Neuronal stem cell (in vitro differentiated cells): ENCODE results near the gene SINHCAF.

ENCODE experiments used
- DNase-seq: peaks from one replicate; pipeline ENCODE4 v3.0.0-alpha.2; 2013; ENCODE audit warnings: low spot score
- H2AFZ ChIP-seq: one replicate; pipeline ENCODE4 v1.6.1; 2013; ENCODE audit warnings: mild to moderate bottlenecking, low read length, inconsistent platforms
- H2AK5ac ChIP-seq: 2 replicates; pipeline ENCODE4 v1.6.1; 2013; ENCODE audit warnings: low read depth, mild to moderate bottlenecking, inconsistent platforms, low read length, moderate library complexity, mixed read lengths
- H2BK120ac ChIP-seq: 2 replicates; pipeline ENCODE4 v1.6.1; 2013; ENCODE audit warnings: low read depth, mild to moderate bottlenecking, inconsistent platforms, low read length, moderate library complexity, mixed read lengths
- H2BK12ac ChIP-seq: one replicate; pipeline ENCODE4 v1.6.1; 2013; ENCODE audit warnings: low read length, inconsistent platforms
- H2BK15ac ChIP-seq: 2 replicates; pipeline ENCODE4 v1.6.1; 2013; ENCODE audit warnings: mild to moderate bottlenecking, low read length, inconsistent platforms, mixed read lengths
- H2BK5ac ChIP-seq: one replicate; pipeline ENCODE4 v1.6.1; 2013; ENCODE audit warnings: inconsistent platforms, mild to moderate bottlenecking, low read length, moderate library complexity
- H3K14ac ChIP-seq: one replicate; pipeline ENCODE4 v1.6.1; 2013; ENCODE audit warnings: low read length, inconsistent platforms
- H3K18ac ChIP-seq: 2 replicates; pipeline ENCODE4 v1.6.1; 2013; ENCODE audit warnings: low read length, inconsistent platforms
- H3K23ac ChIP-seq: 2 replicates; pipeline ENCODE4 v1.6.1; 2013; ENCODE audit warnings: low read depth, mild to moderate bottlenecking, mixed read lengths, low read length, inconsistent platforms; ENCODE audit not compliant: poor library complexity
- H3K27ac ChIP-seq: replicated peaks from 3 replicates; pipeline ENCODE4 v1.5.1; 2013; ENCODE audit warnings: low read length, inconsistent platforms
- H3K27me3 ChIP-seq, 3 experiments: 2 replicates each; pipeline ENCODE4 v1.6.1; 2013; ENCODE audit warnings: low read length in 3 of 3, mild to moderate bottlenecking in 2 of 3, inconsistent platforms in 1 of 3, low read depth in 1 of 3, mixed read lengths in 1 of 3, moderate library complexity in 1 of 3; ENCODE audit not compliant: control insufficient read depth in 3 of 3, insufficient read depth in 3 of 3
- H3K36me3 ChIP-seq, 2 donors: replicated peaks in 1 of 2; 2 replicates each; pipeline ENCODE4 v1.6.1; 2013; ENCODE audit warnings: low read length in 2 of 2; ENCODE audit not compliant: control insufficient read depth in 2 of 2, insufficient read depth in 2 of 2
- H3K4ac ChIP-seq: 2 replicates; pipeline ENCODE4 v1.6.1; 2013; ENCODE audit warnings: inconsistent platforms, mild to moderate bottlenecking, low read length, moderate library complexity
- H3K4me1 ChIP-seq, 2 donors: 1 replicate in 1 of 2; 2 replicates in 1 of 2; pipeline ENCODE4 v1.6.1; 2013; ENCODE audit warnings: low read length in 2 of 2, low read depth in 1 of 2; ENCODE audit not compliant: control insufficient read depth in 2 of 2, insufficient read depth in 1 of 2
- H3K4me2 ChIP-seq: one replicate; pipeline ENCODE4 v1.6.1; 2013; ENCODE audit warnings: mild to moderate bottlenecking, low read length, inconsistent platforms; ENCODE audit not compliant: insufficient read depth, poor library complexity, severe bottlenecking
- H3K4me3 ChIP-seq, 2 donors: 2 replicates each; pipeline ENCODE4 v1.5.1; 2013; ENCODE audit warnings: low read length in 2 of 2, mild to moderate bottlenecking in 2 of 2, inconsistent platforms in 1 of 2, moderate library complexity in 1 of 2
- H3K79me1 ChIP-seq: one replicate; pipeline ENCODE4 v1.6.1; 2013; ENCODE audit warnings: low read depth, mild to moderate bottlenecking, inconsistent platforms, low read length, moderate library complexity
- H3K9ac ChIP-seq: one replicate; pipeline ENCODE4 v1.6.1; 2013; ENCODE audit warnings: mild to moderate bottlenecking, low read depth, low read length, inconsistent platforms; ENCODE audit not compliant: poor library complexity
- H3K9me3 ChIP-seq, 2 donors: replicated peaks in 1 of 2; 2 replicates each; pipeline versions ENCODE3 to v1.6.1; 2013; ENCODE audit warnings: low read length in 2 of 2, mild to moderate bottlenecking in 2 of 2, inconsistent platforms in 1 of 2, low read depth in 1 of 2, mixed read lengths in 1 of 2, moderate library complexity in 1 of 2; ENCODE audit not compliant: control insufficient read depth in 2 of 2, insufficient read depth in 1 of 2
- H4K8ac ChIP-seq: one replicate; pipeline ENCODE4 v1.6.1; 2013; ENCODE audit warnings: low read depth, mild to moderate bottlenecking, inconsistent platforms, low read length, moderate library complexity
- H4K91ac ChIP-seq: one replicate; pipeline ENCODE4 v1.6.1; 2013; ENCODE audit warnings: low read length, low read depth, mild to moderate bottlenecking, inconsistent platforms; ENCODE audit not compliant: poor library complexity
- WGBS, 2 donors: extraction: QIAGEN DNeasy Blood & Tissue Kit; methylation state at CpG; one replicate each; pipeline ENCODE4 v1.1.7; 2013; ENCODE audit warnings: missing lambda C conversion rate in 2 of 2, mixed read lengths in 1 of 2; ENCODE audit not compliant: insufficient read length in 2 of 2, insufficient replicate concordance in 1 of 2; ENCODE audit errors: extremely low coverage in 2 of 2; 5-methylcytosine and 5-hydroxymethylcytosine counted together

SINHCAF gene

GRCh38 chr12:31363416-31363809, 37.5 kb upstream of the SINHCAF start:
- no peak overlapping the region for H3K9ac ChIP-seq
- no peak overlapping the region for H4K8ac ChIP-seq
- H3K4me2 ChIP-seq, result no peak overlapping the region
- no peak overlapping the region for H2BK5ac ChIP-seq
- peaks cover 15 to 17% of the 10 kb centered on the region in 2 donors for H3K4me1 ChIP-seq
- H2AFZ ChIP-seq, result peak overlapping the region; percentile 82
- no peak overlapping the region for H2BK120ac ChIP-seq
- peak overlapping the region; percentile 89 for H3K27ac ChIP-seq
- H3K27me3 ChIP-seq, result no peaks in the 10 kb centered on the region
- H3K4me3 ChIP-seq, result no peak overlapping the region
- H3K14ac ChIP-seq, result no peak overlapping the region
- WGBS, 2 donors, result no CpG with 5 or more reads among the region's 6 CpGs
- no peak for DNase-seq
- no peak overlapping the region for H2BK12ac ChIP-seq
- no peak overlapping the region for H2BK15ac ChIP-seq
- H3K18ac ChIP-seq, result peak overlapping the region; percentile 57
- H2AK5ac ChIP-seq, result no peak overlapping the region
- H3K36me3 ChIP-seq, result no peaks in the 10 kb centered on the region
- H3K23ac ChIP-seq, result no peak overlapping the region
- H3K4ac ChIP-seq, result no peak overlapping the region
- H3K9me3 ChIP-seq, result no peaks in the 10 kb centered on the region
- H4K91ac ChIP-seq, result no peak overlapping the region
- H3K79me1 ChIP-seq, result no peaks in the 10 kb centered on the region

- WGBS, 2 donors, result no CpG with 5 or more reads among the region's 6 CpGs
- H3K4ac ChIP-seq, result no peak overlapping the region
- no peak overlapping the region for H3K14ac ChIP-seq
- no peak overlapping the region for H2BK15ac ChIP-seq
- peak overlapping the region; percentile 34 for H3K4me2 ChIP-seq
- no peaks in the 10 kb centered on the region for H3K79me1 ChIP-seq
- no peak overlapping the region for H2BK5ac ChIP-seq
- H3K27ac ChIP-seq, result peak overlapping the region; percentile 89
- H2AK5ac ChIP-seq, result no peak overlapping the region
- H3K4me3 ChIP-seq, result peak overlapping the region in 1 of 2 donors; percentile 38
- H3K9ac ChIP-seq, result no peak overlapping the region
- no peak overlapping the region for H2BK12ac ChIP-seq
- H2BK120ac ChIP-seq, result no peak overlapping the region
- H3K9me3 ChIP-seq, result no peaks in the 10 kb centered on the region
- H3K27me3 ChIP-seq, result no peaks in the 10 kb centered on the region
- H2AFZ ChIP-seq, result peak overlapping the region; percentile 82
- no peak overlapping the region for H4K8ac ChIP-seq
- DNase-seq, result peak; percentile 24
- H4K91ac ChIP-seq, result no peak overlapping the region
- H3K18ac ChIP-seq, result peak overlapping the region; percentile 68
- H3K4me1 ChIP-seq, result peaks cover 15 to 16% of the 10 kb centered on the region in 2 donors
- H3K23ac ChIP-seq, result peak overlapping the region; percentile 5
- H3K36me3 ChIP-seq, result no peaks in the 10 kb centered on the region
Observed at GRCh38 chr12:31362759-31363415, 36.9 kb upstream of the SINHCAF start.

- Histone ChIP-seq H3K14ac (no peak overlapping the region), H2BK120ac (peak overlapping the region; percentile 18), H3K27ac (peak overlapping the region; percentile 89), H2BK5ac (no peak overlapping the region), H2AK5ac (no peak overlapping the region), H3K18ac (peak overlapping the region; percentile 95), H3K4me1 (peaks cover 15 to 16% of the 10 kb centered on the region in 2 donors), H3K23ac (no peak overlapping the region), H2BK12ac (no peak overlapping the region), H3K9me3 (no peaks in the 10 kb centered on the region), H3K79me1 (no peaks in the 10 kb centered on the region), H3K4me2 (peak overlapping the region; percentile 34), H2AFZ (peak overlapping the region; percentile 82), H4K8ac (no peak overlapping the region), H3K36me3 (no peaks in the 10 kb centered on the region), H3K4ac (no peak overlapping the region), H3K4me3 (peak overlapping the region in 1 of 2 donors; percentile 38), H4K91ac (no peak overlapping the region), H2BK15ac (no peak overlapping the region), H3K27me3 (no peaks in the 10 kb centered on the region), H3K9ac (no peak overlapping the region)
- whole genome bisulfite sequencing, 2 donors, result no CpG with 5 or more reads among the region's 13 CpGs
- DNase-seq, result peak; percentile 33
Observed at GRCh38 chr12:31362115-31362758, 36.3 kb upstream of the SINHCAF start.

GRCh38 chr12:31361730-31362114, 35.8 kb upstream of the SINHCAF start:
- Histone ChIP-seq H3K27me3 (no peaks in the 10 kb centered on the region), H3K18ac (peak overlapping the region; percentile 32), H2BK120ac (no peak overlapping the region), H3K4me3 (peak overlapping the region in 1 of 2 donors; percentile 38), H2BK15ac (no peak overlapping the region), H2BK5ac (no peak overlapping the region), H3K9me3 (no peaks in the 10 kb centered on the region), H2AK5ac (no peak overlapping the region), H4K91ac (no peak overlapping the region), H3K79me1 (no peaks in the 10 kb centered on the region), H2AFZ (peak overlapping the region; percentile 82), H3K36me3 (no peaks in the 10 kb centered on the region), H3K14ac (no peak overlapping the region), H3K4me2 (peak overlapping the region; percentile 34), H2BK12ac (no peak overlapping the region), H4K8ac (no peak overlapping the region), H3K4me1 (peaks cover 15 to 16% of the 10 kb centered on the region in 2 donors), H3K23ac (no peak overlapping the region), H3K9ac (no peak overlapping the region), H3K27ac (peak overlapping the region; percentile 89), H3K4ac (no peak overlapping the region)
- no CpG with 5 or more reads among the region's 14 CpGs for WGBS, 2 donors
- no peak for DNase-seq
